HG03342 (cell line): Measurements from ENCODE around the gene DCTN2.

ENCODE experiments used
- ATAC-seq: cut with Tn5 transposase; IDR thresholded peaks from one replicate; pipeline ENCODE4 v1.9.1; 2021; ENCODE audit warnings: mild to moderate bottlenecking, moderate library complexity; ENCODE audit not compliant: unreplicated experiment

DCTN2 gene

DNA sequence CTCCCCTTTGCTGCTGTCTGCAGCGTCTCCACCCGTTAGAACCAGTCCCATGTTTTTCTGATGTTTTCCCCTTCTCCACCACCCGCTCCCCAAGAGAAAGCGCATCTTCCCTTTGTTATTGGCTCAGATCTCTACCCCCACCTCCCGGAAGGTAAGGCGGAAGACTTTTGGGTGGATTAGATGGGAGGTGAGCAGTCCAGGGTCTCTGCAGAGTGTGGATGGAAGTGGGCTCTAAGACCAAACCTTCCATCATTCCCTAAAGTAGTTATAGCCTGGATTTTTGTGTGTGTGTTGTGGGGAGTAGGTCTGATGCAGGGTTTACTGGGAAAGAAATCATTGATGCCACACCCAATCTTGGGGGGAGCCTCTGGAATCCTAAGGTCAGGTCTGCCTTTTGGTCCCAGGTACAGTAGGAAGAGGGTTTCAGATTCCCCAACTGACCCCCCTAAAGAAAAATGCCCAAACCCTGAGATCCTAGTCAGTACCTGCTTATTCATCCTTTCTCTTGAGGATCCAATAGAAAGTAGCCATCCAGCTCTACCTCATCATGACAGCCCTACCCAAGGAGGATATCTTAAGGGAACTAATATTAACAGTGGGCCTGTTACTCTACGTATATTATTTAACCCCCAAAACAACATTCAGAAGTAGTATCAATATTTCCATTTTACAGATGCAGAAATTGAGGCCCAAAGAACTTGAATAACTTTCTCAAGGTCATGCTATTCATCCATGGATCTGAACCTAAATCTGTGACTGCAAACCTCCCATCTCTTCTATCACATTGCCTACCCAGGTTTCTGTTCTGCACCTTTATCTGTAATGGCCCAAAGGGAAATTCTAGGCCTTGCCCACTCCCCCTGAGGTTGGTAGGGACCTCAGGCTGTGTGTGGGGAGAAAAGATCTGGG lies 3.9 kb upstream of the DCTN2 start:
- ATAC-seq: no peak

DNA sequence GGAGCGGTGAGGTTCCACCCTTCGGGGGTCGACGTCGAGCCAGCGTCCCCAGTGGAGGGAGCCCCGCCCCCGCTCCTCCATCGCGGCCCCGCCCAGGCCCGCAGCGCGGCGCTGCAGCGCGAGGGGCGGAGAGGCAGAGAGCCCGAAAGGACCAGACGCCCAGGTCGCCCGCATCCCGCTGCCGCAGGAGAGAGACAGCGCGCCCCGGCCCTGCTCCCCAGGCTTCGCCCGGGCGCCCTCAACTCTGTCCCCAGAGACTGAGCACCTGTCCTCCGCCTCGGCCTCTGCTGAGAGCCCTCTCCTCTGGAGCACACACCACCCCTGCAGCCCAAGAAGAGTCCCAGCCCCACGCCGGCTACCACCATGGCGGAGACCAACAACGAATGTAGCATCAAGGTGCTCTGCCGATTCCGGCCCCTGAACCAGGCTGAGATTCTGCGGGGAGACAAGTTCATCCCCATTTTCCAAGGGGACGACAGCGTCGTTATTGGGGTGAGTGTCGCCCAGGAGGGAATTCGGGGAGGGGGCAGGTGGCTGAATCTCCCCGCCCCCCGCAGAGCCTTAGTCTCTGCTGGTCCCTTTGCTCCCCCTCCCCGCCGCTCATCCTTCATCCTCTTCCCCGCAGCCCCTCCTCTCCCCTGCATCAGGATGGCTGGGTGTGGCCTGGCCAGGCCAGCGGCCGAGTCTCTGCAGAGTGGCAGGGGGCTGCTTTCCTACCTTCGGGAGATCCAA lies 3.1 kb upstream of the DCTN2 start, which contains the start of gene KIF5A:
Gene KIF5A, plus strand, starts transcription at position 136 of the 732 bp plus-strand sequence. Its CDS starts 228 bp downstream, at position 364.
- ATAC-seq: peak; percentile 31

DNA sequence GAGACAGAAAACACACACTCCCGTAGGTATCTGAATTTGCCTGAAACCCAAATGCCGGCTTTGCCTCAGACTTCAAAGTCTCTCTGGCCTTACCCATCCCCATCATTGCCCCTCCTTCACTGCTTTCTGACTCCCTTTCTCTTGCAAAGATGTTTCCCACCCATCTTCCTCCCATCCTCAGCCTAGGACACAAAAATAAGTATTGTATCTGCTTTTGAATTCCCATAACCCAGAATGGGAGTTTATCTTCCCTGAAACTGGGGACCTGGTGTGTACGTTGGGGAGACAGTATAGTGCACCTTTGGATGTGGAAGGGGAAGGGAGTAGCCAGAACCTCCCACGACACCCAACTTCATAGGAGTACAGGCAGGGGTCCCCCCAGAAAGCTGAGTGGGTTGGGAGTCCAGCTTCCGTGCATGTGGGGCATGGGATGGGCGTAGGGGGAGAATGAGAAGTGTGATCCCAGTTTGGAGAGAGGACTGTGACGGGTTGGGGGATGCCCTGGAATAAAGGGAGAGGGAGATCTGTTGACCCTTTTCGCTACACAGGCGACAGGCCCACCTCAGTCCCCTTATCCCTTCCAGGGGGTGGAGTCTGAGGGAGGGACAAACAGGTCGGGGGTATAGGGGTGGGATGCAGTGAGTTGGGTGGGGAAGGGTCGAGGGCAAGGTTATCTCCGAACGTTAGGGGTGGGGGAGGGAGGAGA lies 2.4 kb upstream of the DCTN2 start:
- no peak for ATAC-seq

DNA sequence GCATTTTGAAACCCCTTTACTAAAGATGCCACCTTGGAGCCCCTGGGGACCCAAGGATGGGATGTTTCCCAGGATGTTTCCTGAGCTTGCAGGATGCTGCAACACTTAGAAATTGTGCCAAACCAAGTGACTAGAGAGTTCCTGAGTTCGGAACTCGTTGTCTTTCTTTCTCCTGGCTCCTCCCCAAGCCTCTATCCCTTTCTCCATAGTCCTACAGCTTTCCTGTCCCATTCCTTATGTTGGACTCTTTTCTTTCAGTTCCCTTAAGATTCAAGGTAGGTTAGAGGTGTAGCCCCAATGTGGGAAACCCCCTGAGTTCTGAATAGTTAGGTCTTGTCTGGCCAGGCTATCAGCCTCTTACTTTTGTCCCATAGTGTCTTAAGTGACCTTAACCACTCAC lies 1.5 kb upstream of the DCTN2 start:
- ATAC-seq: no peak

DNA sequence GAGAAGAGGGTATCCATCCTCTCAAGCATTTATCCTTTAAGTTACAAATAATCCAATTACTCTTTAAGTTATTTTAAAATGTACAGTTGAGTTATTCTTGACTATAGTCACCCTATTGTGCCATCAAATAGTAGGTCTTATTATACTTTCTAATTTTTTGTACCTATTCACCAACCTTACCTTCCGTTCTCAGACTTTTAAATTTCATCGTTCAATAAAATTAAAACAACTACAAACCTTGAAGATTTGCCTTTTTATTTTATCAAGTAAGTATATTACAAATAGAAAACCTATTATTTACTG lies 972 bp upstream of the DCTN2 start:
- ATAC-seq: no peak

DNA sequence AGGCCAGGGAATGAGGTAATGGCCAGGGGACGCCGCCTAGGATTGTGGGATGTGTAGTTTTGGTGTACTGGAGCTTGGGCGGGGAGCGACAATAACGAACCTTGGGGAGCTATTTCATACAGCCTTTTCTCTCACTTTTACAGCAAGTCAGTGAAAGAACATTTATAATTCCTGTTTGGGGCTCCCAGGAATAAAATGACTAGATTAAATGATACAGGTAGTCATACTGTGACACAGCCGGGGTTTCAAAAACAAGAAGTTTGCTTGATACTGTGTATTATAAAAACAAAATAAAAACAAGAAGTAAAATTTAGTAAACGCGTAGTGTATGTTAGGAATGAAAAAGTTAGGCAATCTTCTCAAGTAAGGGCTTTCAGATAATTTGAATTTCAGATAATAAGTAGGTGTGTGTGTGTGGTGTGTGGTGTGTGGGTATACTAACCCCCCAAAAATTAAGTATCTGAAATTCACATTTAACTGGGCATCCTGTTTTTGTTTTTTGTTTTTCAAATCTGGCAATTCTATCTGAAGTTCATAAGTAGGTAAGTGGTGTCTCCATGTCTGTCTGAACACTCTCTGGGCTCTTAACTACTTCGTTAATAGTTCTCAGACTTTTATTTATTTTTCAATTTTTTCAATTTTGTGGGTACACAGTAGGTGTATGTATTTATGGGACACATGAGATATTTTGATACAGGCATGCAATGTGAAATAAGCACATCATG lies 458 bp upstream of the DCTN2 start:
- ATAC-seq: no peak

DNA sequence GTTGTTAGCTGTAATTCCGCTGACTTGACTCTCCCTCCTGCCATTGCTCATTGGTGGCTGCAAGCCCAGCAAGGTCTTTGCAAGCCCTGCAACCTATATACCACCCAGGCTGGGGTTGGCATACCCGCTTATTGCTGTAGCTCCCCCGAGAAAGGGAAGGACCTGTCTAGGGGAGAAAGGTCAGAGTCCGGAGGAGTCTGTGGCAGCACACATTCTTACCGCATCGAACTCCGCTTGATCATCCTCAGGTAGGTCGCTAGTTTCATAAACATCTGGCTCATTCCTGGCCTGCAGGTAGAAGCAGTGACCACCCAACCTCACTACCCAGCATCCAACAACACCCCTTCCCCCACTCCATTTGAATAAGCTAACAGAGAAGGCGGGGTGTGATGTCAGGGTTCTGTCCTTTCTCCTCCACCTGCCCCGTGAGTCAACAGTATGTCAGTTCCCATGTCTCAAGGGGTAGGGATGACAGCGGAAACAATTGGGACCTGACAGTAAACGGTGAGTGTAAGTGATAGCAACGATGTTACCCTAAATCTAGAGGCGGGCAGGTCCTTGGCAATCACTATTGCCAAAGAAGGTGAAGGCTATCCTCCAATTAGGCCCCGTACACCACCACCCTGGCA lies 1.1 kb downstream of the DCTN2 start:
- ATAC-seq: no peak

DNA sequence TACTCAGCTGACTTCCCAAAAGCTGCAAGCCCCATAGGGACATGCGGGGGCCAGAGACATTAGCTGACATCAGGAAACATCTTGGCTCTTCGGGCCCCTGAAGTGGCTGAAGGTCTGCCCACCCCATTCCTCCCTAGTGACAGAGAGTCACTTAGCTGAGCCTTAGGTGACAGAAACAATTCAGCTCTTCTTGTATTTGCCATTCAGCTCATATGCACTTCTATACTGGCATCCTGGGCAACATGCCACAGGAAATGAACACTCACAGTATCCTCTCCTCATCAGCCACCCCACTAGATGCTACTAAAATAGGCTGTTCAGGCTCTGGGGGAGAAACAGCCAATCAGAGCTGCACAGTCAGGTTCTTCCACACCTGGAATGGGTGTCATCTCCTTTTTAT lies 3.4 kb downstream of the DCTN2 start:
- no peak for ATAC-seq

DNA sequence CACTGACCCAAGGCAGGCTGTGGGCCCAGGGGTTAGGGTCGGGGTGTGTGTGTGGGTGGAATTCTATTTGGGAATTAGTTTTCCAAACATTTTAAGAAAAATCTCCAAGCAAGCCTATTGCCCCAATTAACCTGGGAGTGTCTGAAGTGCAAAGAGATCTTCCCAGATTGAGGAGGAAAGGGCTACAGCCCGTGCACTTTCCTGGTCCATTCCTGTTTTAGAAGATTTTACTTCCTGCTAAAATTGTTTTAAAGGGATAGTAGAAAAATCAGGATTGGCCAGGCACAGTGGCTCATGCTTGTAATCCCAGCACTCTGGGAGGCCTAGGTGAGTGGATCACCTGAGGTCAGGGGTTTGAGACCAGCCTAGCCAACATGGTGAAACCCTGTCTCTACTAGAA lies 5.3 kb downstream of the DCTN2 start:
- no peak for ATAC-seq

DNA sequence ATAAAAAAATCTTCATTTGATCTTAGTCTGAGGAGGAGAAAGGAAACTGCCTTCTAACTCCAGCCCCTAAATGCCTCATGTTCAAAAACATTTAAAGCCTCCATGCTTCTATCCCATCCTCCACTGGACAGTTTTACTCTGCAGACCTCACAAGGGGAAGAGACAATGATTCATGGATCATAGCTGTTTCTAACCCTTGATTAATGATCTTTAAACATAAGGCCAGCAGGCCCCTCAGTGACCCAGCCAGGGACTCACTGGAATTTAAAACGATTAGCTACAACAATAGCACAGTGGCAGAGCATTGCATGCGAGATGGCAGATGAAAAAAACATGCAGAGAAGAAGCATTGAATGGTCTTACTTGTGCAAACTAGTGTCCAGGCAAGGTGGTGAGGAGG lies 6.0 kb downstream of the DCTN2 start:
- ATAC-seq: no peak

DNA sequence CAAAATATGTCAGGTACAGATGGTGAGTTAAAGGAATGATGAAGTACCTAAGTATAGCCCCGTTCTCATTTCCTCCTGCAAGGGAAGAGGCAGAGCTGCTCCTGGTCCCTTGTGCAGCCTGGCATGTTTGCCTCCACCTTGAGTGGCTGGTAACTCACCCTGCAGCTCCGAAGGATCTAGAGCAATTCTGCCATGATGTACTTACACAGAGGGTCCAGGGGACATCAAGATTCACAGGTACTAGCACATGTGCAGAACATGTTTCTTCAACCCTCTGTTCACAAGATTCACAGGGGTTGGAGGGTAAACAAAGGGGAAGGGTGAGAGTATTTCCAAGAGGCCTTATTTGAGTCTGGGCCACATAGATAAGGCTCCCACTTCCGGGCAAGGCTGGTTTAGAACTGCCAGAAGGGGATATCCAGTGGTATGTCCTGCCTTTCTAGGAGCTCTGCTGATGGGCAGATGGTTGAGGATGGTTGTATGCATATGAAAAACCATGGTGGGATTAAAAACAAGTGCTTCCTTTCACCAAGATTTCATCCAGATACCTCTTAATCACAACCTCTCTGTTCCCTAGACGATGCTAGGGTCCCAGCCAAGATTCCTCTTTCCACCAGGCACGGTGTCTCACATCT lies 7.7 kb downstream of the DCTN2 start:
- no peak for ATAC-seq

DNA sequence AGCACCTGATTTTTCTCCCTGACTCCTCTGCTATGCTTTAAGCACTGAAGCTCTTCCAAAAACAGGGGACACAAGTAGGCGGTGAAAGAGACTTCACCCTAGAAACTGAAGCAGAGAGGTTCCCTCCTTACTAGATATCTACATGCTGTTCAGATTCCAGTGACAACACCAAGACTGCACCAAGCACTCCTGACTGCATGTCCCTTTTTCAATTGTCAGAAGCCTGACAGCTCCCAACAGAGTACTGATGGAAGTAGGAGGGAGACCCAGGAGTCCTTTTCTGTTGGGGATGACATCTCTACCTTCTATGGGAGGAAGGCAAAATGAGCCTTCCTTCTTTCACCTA lies 10.4 kb downstream of the DCTN2 start:
- no peak for ATAC-seq

DNA sequence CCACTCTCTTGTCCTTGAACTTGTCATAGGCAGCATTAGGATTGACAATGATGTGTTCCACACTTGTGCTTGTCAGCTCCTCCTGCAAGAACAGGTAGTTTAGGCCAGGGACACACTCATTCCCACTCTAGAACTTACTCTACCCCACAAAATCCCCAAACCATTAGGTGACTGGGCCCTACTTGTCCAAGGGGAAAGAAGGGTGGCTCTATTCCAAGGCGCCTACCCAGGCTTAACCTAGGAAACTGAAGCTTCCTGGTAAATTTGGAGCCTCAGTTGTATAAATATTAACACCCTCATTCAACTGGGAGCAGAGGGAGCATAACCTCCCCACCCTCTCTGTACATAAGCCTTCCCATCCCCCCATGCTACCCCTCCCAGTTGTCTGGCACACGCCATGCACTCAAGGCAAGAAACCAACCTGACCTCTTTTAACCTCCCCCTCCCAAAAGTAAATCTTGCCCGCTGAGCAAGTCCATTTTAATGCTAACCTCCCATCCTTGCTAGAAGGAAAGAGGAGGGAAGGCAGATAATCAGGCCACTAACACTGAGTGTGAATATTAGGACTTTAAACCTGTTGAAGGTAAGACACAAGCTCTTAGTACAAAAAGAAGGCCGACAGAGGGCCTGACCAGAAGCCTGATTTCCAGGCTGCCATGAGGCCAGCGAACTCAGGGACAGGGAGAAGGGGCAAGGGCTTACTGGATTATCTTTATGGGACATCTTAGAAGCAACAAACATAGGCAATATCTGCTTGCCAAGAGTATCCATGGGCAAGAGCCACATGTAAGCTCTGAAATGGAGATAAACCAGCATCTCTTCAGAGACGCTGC lies 11.0 kb downstream of the DCTN2 start:
- no peak for ATAC-seq

DNA sequence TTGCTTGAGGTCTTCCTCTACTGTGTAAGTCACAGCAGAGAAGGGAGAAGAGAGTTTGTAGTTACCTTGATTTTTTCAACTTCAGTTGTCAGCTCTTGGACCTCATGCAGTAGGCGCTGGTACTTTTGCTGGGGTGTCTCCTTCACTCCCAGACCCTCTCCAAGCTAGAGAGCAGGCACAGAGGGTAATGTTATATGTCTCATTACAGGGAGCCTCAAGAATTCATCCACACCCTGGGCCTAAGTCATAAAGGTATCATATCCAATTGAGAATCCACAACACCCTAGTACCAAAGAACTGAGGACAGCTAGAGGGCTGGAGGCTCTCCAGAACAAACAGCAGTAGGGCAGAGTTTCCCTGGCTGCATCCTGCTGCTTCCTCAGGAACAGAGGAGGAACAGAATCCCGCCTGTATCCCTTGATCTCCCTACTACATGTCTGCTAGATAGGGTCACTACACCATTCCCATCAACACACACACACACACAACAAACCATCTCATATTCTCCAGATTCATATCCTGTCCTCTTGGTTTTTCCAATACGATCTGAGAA lies 11.9 kb downstream of the DCTN2 start:
- no peak for ATAC-seq

DNA sequence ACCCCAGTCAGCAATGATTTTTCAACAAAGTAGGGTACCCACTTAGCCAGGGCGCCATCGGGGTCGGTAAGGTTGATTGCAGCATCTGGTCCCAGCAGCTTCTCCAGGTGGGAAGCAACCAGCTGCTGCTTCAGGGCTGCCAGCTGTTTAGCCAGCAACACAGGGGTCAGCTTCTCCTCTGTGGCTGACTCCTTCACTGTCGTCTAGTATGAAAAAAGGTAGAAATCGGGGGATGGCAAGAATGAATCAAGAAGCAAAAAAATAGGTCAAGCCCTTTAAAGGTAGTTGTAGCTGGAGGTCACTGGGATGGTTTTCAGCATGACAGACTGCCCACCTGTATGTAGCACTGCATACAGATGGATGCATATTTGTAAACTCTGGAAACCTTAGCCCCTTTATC lies 12.7 kb downstream of the DCTN2 start:
- no peak for ATAC-seq

DNA sequence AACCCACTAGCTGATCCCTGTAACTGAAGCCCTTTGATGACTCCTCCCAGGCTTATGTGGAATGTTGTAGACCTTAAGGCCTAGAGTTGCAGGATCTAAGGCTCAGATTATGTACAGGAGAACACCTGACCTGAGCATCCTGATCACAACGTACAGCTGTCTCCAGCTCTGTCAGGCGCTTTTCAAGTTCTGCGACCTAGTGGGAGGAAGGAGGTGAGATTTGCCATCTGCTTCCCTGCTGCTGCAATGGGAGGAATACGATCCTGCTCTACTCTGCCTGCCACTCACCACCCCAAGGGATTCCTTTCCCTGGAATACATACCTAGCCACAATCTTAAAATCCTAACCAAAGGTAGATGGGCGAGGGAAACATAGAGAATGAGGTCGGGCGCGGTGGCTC lies 13.9 kb downstream of the DCTN2 start:
- ATAC-seq: no peak

DNA sequence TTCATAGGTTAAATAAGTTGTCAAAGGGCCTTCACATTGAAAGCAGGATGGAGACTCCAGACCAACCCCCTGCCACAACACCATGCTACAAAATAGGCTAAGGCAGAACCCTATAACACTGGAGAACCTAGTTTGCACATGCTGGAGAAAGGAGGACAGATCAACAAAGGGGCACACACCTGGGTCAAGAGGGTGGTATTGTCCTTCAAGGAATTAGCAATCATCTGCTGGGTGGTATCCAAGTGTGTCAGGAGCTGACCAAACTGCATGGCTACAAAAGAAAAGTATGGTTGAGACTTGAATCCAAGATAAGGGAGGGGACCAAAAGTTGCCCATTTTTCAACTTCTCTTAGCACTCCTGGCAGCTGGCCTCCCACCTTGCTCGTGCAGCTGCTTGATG lies 15.2 kb downstream of the DCTN2 start:
- ATAC-seq: no peak

DNA sequence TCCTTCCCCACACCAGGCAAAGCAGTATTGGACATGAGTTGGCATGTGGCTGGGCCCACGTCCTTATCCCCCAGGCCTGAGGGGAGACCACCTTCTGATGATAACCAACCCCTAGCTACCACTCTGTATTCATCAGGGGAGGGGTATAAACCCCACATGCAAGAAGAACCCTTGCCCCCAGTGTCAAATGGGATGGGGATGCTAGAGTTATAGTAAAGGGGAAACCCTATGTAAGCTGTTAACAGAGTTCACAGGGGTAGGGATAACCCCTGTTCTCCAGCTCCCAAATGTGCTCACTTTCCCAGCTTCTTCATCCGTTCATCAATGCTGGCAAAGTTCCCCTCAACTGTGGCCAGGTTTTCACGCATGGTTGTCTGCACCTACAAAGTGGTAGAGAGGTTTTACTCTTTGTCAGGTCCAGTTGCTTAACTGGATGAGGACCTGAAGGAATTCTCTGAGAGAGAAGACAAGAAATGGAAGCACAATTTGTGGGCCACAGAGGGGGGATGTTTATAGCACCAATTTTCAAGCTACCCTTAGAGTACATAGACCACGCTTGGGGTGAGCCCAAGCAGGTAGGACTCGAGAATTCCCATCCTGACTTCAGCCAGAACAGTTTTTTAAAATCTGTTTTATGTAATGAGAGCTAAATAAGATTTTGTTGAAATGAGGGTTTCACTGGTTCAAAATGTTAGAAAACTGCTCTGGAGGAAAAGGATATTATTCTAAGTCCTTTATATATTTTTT lies 16.4 kb downstream of the DCTN2 start:
- no peak for ATAC-seq
